HL-60 (cell line): ENCODE measurements around the gene PSAP.

ENCODE experiments used
- DNase-seq, 2 experiments: peaks; one replicate each; pipeline ENCODE4 v3.0.0-alpha.2; 2010 to 2020; ENCODE audit warnings: low read depth in 1 of 2, low spot score in 1 of 2
- H3K27ac ChIP-seq: fragments of 250-450 bp; sonication (Bioruptor Pico); replicated peaks from 2 replicates; pipeline ENCODE4 v1.5.1; 2020; ENCODE audit warnings: mild to moderate bottlenecking, moderate library complexity
- H3K27me3 ChIP-seq: fragments of 250-450 bp; sonication (Bioruptor Pico); 2 replicates; pipeline ENCODE4 v1.5.1; 2021; ENCODE audit warnings: mild to moderate bottlenecking, moderate library complexity; ENCODE audit not compliant: insufficient read depth, poor library complexity, severe bottlenecking
- H3K4me3 ChIP-seq: replicated peaks from 2 replicates; pipeline ENCODE4 v1.5.1; 2011; ENCODE audit warnings: mild to moderate bottlenecking, control low read depth, low read length; ENCODE audit not compliant: insufficient read depth
- CTCF ChIP-seq: IDR thresholded peaks from one replicate; pipeline ENCODE4 v1.5.1; 2011; ENCODE audit warnings: low read length, control low read depth, inconsistent platforms; ENCODE audit not compliant: insufficient read depth
- GABPA ChIP-seq: IDR thresholded peaks from 2 replicates; pipeline ENCODE4 v1.6.1; 2012; ENCODE audit warnings: low read depth
- POLR2AphosphoS5 ChIP-seq: IDR thresholded peaks from 2 replicates; pipeline ENCODE4 v1.6.1; 2012; ENCODE audit warnings: low read depth
- REST ChIP-seq: IDR thresholded peaks from 2 replicates; pipeline ENCODE4 v1.6.1; 2012; ENCODE audit warnings: low read depth; ENCODE audit not compliant: insufficient replicate concordance
- SPI1 ChIP-seq: IDR thresholded peaks from 2 replicates; pipeline ENCODE4 v1.6.1; 2012; ENCODE audit warnings: low read depth, mild to moderate bottlenecking, borderline replicate concordance

The PSAP gene

GRCh38 chr10:71790749-71791440, 60.2 kb downstream of the PSAP start:
- no peak overlapping the region for H3K4me3 ChIP-seq
- no peak for DNase-seq
- TF ChIP-seq REST, result no peak
- no peak for TF ChIP-seq GABPA
- no peak for TF ChIP-seq SPI1
- TF ChIP-seq POLR2AphosphoS5, result no peak
- no peak for TF ChIP-seq CTCF
- no peak overlapping the region for H3K27ac ChIP-seq
- H3K27me3 ChIP-seq, result no peaks in the 10 kb centered on the region

- DNase-seq, result no peak
- Histone ChIP-seq H3K27ac (no peak overlapping the region), H3K27me3 (no peaks in the 10 kb centered on the region)
Measured at GRCh38 chr10:71789871-71790270, 61.2 kb downstream of the PSAP start.

GRCh38 chr10:71788954-71789353, 62.1 kb downstream of the PSAP start:
- TF ChIP-seq SPI1 (no peak), REST (no peak), GABPA (no peak), POLR2AphosphoS5 (no peak), CTCF (no peak)

More at GRCh38 chr10:71789871-71790270, 61.2 kb downstream of the PSAP start:
- H3K4me3 ChIP-seq, result no peak overlapping the region
- TF ChIP-seq POLR2AphosphoS5, result no peak

GRCh38 chr10:71784679-71785272, 66.3 kb downstream of the PSAP start:
- no peak overlapping the region for H3K27ac ChIP-seq
- no peak overlapping the region for H3K4me3 ChIP-seq
- no peak for DNase-seq
- TF ChIP-seq GABPA (no peak), CTCF (no peak), POLR2AphosphoS5 (no peak), REST (no peak), SPI1 (no peak)
- no peaks in the 10 kb centered on the region for H3K27me3 ChIP-seq

More at GRCh38 chr10:71788954-71789353, 62.1 kb downstream of the PSAP start:
- H3K27ac ChIP-seq, result no peak overlapping the region
- H3K27me3 ChIP-seq, result no peaks in the 10 kb centered on the region
- H3K4me3 ChIP-seq, result no peak overlapping the region
- no peak for DNase-seq
